B cell (primary cell): ENCODE data around the gene MIS18A. TPM values are rescaled to one million over a fixed set of nuclear protein-coding genes. Genes with fewer than 3 reads are reported as not detected.

ENCODE experiments used
- ATAC-seq: fragments of 200-7000 bp; cut with Tn5 transposase; one replicate; pipeline ENCODE4 v1.10.0; 2021; ENCODE audit warnings: low read depth, mild to moderate bottlenecking, moderate number of reproducible peaks, moderate library complexity
- CTCF ChIA-PET: fragments of 350-600 bp; sonication (Branson Sonifier 250); formaldehyde crosslinking; loops from one replicate; lab custom pipeline; 2021; ENCODE audit warnings: antibody characterized with exemption, inconsistent platforms; lab: Charles Lee
- POLR2A ChIA-PET: fragments of 350-600 bp; sonication (Branson Sonifier 250); formaldehyde crosslinking; loops from one replicate; lab custom pipeline; 2021; ENCODE audit warnings: antibody characterized with exemption; lab: Charles Lee
- DNase-seq: peaks from one replicate; pipeline ENCODE4 v3.0.0; 2013
- H2AFZ ChIP-seq: 2 replicates; pipeline ENCODE4 v1.6.1; 2012; ENCODE audit warnings: mild to moderate bottlenecking, low read depth, low read length; ENCODE audit not compliant: insufficient read depth, poor library complexity, severe bottlenecking
- H3K27ac ChIP-seq, 2 donors: 1 replicate in 1 of 2; 2 replicates in 1 of 2; pipeline ENCODE4 v1.5.1; 2012 to 2013; ENCODE audit warnings: low read length in 2 of 2, mild to moderate bottlenecking in 2 of 2, moderate library complexity in 1 of 2
- H3K27me3 ChIP-seq, 4 experiments: fragments of 200-600 bp in 1 of 4; sonication (generic) in 1 of 4; replicated peaks in 1 of 4; 1 replicate in 2 of 4; 2 replicates in 2 of 4; pipeline versions ENCODE4 v1.6.1 to v1.7.0; 2013 to 2016; ENCODE audit warnings: low read length in 3 of 4, mild to moderate bottlenecking in 2 of 4, mixed read lengths in 1 of 4, moderate library complexity in 1 of 4; ENCODE audit not compliant: insufficient read depth in 4 of 4, control insufficient read depth in 3 of 4; ENCODE audit errors: control extremely low read depth in 1 of 4
- H3K36me3 ChIP-seq, 2 experiments: replicated peaks in 1 of 2; 1 replicate in 1 of 2; 2 replicates in 1 of 2; pipeline versions ENCODE4 v1.6.1 to v1.7.1; 2013; ENCODE audit warnings: low read length in 1 of 2; ENCODE audit not compliant: insufficient read depth in 2 of 2, control insufficient read depth in 1 of 2; ENCODE audit errors: control extremely low read depth in 1 of 2, extremely low read depth in 1 of 2
- H3K4me1 ChIP-seq, 2 donors: fragments of 200-600 bp in 1 of 2; sonication (generic) in 1 of 2; 1 replicate in 1 of 2; 2 replicates in 1 of 2; pipeline versions ENCODE4 v1.5.1 to v1.6.1; 2013 to 2017; ENCODE audit warnings: low read length in 2 of 2; ENCODE audit not compliant: control insufficient read depth in 2 of 2, insufficient read depth in 2 of 2
- H3K4me2 ChIP-seq: replicated peaks from 2 replicates; pipeline ENCODE3; 2012; ENCODE audit warnings: mild to moderate bottlenecking, low read depth, low read length; ENCODE audit not compliant: poor library complexity, severe bottlenecking
- H3K4me3 ChIP-seq, 5 experiments: fragments of 200-600 bp in 1 of 5; sonication (generic) in 1 of 5; 1 replicate in 3 of 5; 2 replicates in 2 of 5; pipeline versions ENCODE4 v1.5.1 to v1.7.0; 2011 to 2016; ENCODE audit warnings: low read length in 4 of 5, mild to moderate bottlenecking in 4 of 5, low read depth in 2 of 5, control low read depth in 1 of 5, moderate library complexity in 1 of 5; ENCODE audit not compliant: insufficient read depth in 1 of 5; ENCODE audit errors: control extremely low read depth in 1 of 5, extremely low read depth in 1 of 5
- H3K79me2 ChIP-seq: fragments of 200-600 bp; sonication (generic); one replicate; pipeline ENCODE4 v1.6.0; 2016; ENCODE audit warnings: low read length; ENCODE audit not compliant: control insufficient read depth, insufficient read depth
- H3K9ac ChIP-seq: fragments of 200-600 bp; sonication (generic); 2 replicates; pipeline ENCODE4 v1.6.1; 2017; ENCODE audit warnings: mild to moderate bottlenecking, low read length, moderate library complexity
- H3K9me3 ChIP-seq, 3 donors: one replicate each; pipeline versions ENCODE4 v1.6.1 to v1.7.1; 2013; ENCODE audit warnings: low read length in 2 of 3; ENCODE audit not compliant: control insufficient read depth in 2 of 3, insufficient read depth in 1 of 3; ENCODE audit errors: control extremely low read depth in 1 of 3
- H4K20me1 ChIP-seq: 2 replicates; pipeline ENCODE4 v1.6.0; 2012; ENCODE audit warnings: mild to moderate bottlenecking, low read length; ENCODE audit not compliant: insufficient read depth, control insufficient read depth, poor library complexity, severe bottlenecking
- H3K27ac Mint-ChIP-seq: one replicate; pipeline ENCODE4 v1.8.0; 2021; ENCODE audit warnings: mixed read lengths
- H3K27me3 Mint-ChIP-seq: one replicate; pipeline ENCODE4 v1.8.0; 2021; ENCODE audit warnings: mixed read lengths
- H3K4me1 Mint-ChIP-seq: one replicate; pipeline ENCODE4 v1.8.0; 2021; ENCODE audit warnings: mixed read lengths
- H3K4me3 Mint-ChIP-seq: one replicate; pipeline ENCODE4 v1.8.0; 2021; ENCODE audit warnings: mixed read lengths
- H3K9me3 Mint-ChIP-seq: one replicate; pipeline ENCODE4 v1.8.0; 2022; ENCODE audit warnings: mixed read lengths; ENCODE audit not compliant: insufficient read depth
- CTCF ChIP-seq: fragments of 200-600 bp; IDR thresholded peaks from one replicate; pipeline ENCODE4 v1.8.0; 2022; ENCODE audit warnings: antibody characterized with exemption, mild to moderate bottlenecking
- EZH2 ChIP-seq: IDR thresholded peaks from 2 replicates; pipeline ENCODE4 v1.6.1; 2012; ENCODE audit warnings: borderline replicate concordance, low read depth, mild to moderate bottlenecking, moderate library complexity, low read length; ENCODE audit not compliant: insufficient read depth, poor library complexity, severe bottlenecking
- WGBS: methylation state at CpG from one replicate; pipeline ENCODE4 v1.1.5; 2013; ENCODE audit warnings: missing lambda C conversion rate; ENCODE audit not compliant: insufficient coverage; 5-methylcytosine and 5-hydroxymethylcytosine counted together
- intact Hi-C: fragments of 100-400 bp; cut with micrococcal nuclease; formaldehyde crosslinking; loops from one replicate; pipeline ENCODE4 v1.10.0; 2022
- polyA plus RNA-seq: library from polyadenylated mRNA; depleted of rRNA; stranded (reverse); fragments of >200 nt; gene quantifications from 2 replicates; pipeline ENCODE4 v1.2.3, GENCODE V29; 2012
- total RNA-seq, 2 donors: library from RNA; stranded (reverse); fragments of 120-200 nt in 1 of 2; gene quantifications; 1 replicate in 1 of 2; 2 replicates in 1 of 2; pipeline versions ENCODE4 v1.2.3 to v1.2.4, GENCODE V29; 2013 to 2022

MIS18A gene
- total and polyA plus RNA-seq, 2 donors (not counting 1 experiment from before 2014, with no cell fraction given): 4.0 to 10.4 TPM

GRCh38 chr21:32279377-32279680 lies 480 bp upstream of the MIS18A start:
- Histone ChIP-seq H3K9me3 (no peaks in the 10 kb centered on the region), H3K79me2 (peaks cover 30% of the 10 kb centered on the region), H3K4me3 (peak overlapping the region; percentile 70 to 86 (median 82)), H3K27ac (peak overlapping the region; percentile 29 to 44), H3K36me3 (no peaks in the 10 kb centered on the region), H3K4me1 (peaks cover 16 to 22% of the 10 kb centered on the region in 2 donors), H3K4me2 (peak overlapping the region; percentile 84), H2AFZ (peak overlapping the region; percentile 95), H4K20me1 (no peaks in the 10 kb centered on the region), H3K9ac (peak overlapping the region; percentile 82), H3K27me3 (no peaks in the 10 kb centered on the region)
- intact Hi-C loops: loop anchor here (1.0 to 10.0 kb wide), 5 partner anchors 333 to 1635 kb away; partner anchors contain the start of genes ATP5PO, CFAP298, CRYZL1 and ITSN1
- ATAC-seq (no peak), DNase-seq (no peak)
- H3K27ac Mint-ChIP-seq: peak overlapping the region; percentile 91
- peak overlapping the region; percentile 100 for H3K4me3 Mint-ChIP-seq
- TF ChIP-seq EZH2: no peak
- TF ChIP-seq CTCF: no peak
- POLR2A ChIA-PET: no interaction called here
- no peaks in the 10 kb centered on the region for H3K27me3 Mint-ChIP-seq
- WGBS: 0% methylated on average over 2 of the region's 10 CpGs
- CTCF ChIA-PET: interaction anchor here (1.0 kb wide), 1 partner anchor 8 kb away, joined by 3 read pairs; no protein-coding TSS in a partner anchor
- peaks cover 22% of the 10 kb centered on the region for H3K4me1 Mint-ChIP-seq
- H3K9me3 Mint-ChIP-seq: no peaks in the 10 kb centered on the region

DNA sequence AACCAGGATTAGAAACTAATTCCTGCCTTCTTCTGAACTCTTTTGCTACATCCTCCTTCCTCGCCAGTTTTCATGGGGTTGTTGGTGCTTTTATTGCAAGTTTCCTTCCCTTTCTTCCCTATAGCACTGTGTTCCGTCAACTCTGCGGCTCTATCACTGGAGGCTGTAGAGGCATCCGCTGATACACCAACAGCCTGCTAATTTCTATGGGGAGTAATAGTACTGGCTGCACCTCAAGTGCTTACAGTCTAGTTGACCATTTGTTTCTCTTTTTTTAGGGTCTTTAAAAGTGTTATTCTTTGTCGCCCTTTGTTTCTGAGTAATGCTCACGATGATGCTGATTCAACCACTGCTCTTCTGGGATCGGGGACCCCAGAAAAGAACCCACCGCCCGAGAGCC lies 746 bp downstream of the MIS18A start:
- Histone ChIP-seq H3K4me3 (peak overlapping the region; percentile 70 to 86 (median 82)), H3K4me1 (peaks cover 16 to 22% of the 10 kb centered on the region in 2 donors), H3K9ac (peak overlapping the region; percentile 82), H3K36me3 (peaks cover 0 to 4% of the 10 kb centered on the region in 2 experiments), H4K20me1 (no peaks in the 10 kb centered on the region), H3K79me2 (peaks cover 30% of the 10 kb centered on the region), H2AFZ (peak overlapping the region; percentile 95), H3K9me3 (no peaks in the 10 kb centered on the region), H3K27me3 (no peaks in the 10 kb centered on the region), H3K27ac (peak overlapping the region in 1 of 2 donors; percentile 23), H3K4me2 (peak overlapping the region; percentile 84)
- ChIA-PET POLR2A (no interaction called here), CTCF (interaction anchor here (0.8 kb wide), 1 partner anchor 20 kb away, joined by 3 read pairs; no protein-coding TSS in a partner anchor)
- Mint-ChIP-seq H3K27ac (peak overlapping the region; percentile 65), H3K4me3 (peak overlapping the region; percentile 100), H3K27me3 (no peaks in the 10 kb centered on the region), H3K4me1 (peaks cover 22% of the 10 kb centered on the region), H3K9me3 (no peaks in the 10 kb centered on the region)
- peak; percentile 9 for DNase-seq
- no peak for TF ChIP-seq EZH2
- no peak for TF ChIP-seq CTCF
- 2% methylated on average over 5 of the region's 9 CpGs for WGBS
- ATAC-seq: no peak
- intact Hi-C loops: loop anchor here (5.0 to 10.0 kb wide), 4 partner anchors 334 to 1637 kb away; partner anchors contain the start of genes ATP5PO, CFAP298, CRYZL1 and ITSN1
